Tibial nerve (tissue), 4 donors: ENCODE measurements around the gene PGAP6.

Experiments used
- EP300 ChIP-seq, 2 donors: sonication (generic); formaldehyde crosslinking; IDR thresholded peaks; one replicate each; pipeline ENCODE4 v1.6.1; 2017; ENCODE audit warnings: antibody characterized with exemption in 2 of 2, mild to moderate bottlenecking in 1 of 2
- TF ChIP-seq, protein P1 (sequence below), 5 experiments: fragments of 200-600 bp in 3 of 5; fragments of 450-650 bp in 2 of 5; sonication (generic) in 3 of 5; IDR thresholded peaks; one replicate each; pipeline ENCODE4 v1.5.1; 2016 to 2019; ENCODE audit warnings: antibody characterized with exemption in 5 of 5, mild to moderate bottlenecking in 3 of 5, moderate library complexity in 2 of 5

DNA sequence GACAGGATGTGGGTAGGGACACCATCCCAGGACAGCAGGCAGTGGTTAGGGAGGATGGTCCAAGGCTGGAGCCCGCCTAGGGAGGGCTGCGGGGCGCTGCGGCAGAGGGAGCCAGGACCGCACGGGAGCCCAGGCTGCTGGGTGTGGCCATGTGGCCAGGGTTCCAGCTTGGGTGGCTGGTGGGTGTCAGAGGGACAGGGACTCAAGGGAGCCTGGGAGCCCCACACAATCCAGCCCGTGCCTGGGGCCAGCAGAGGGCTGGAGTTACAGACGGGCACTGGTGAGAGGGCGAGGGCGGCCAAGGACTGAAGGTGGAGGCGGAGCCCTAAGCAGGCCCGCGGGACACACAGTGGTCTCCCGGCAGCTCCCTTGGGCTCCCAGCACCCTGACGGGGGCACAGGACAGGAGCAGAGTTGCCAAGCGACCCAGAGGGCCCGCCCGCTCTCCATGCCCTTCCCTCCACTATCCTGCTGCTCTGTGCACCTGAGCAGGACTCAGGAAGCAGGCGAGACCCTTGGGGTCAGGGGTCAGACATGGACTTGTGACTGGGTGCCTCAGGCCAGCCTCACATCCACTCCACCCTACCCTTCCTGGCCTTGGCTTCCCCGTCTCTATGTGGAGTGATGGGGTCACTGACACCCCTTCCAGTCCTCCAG is 18.5 kb downstream of the PGAP6 start:
- TF ChIP-seq, protein P1, sequence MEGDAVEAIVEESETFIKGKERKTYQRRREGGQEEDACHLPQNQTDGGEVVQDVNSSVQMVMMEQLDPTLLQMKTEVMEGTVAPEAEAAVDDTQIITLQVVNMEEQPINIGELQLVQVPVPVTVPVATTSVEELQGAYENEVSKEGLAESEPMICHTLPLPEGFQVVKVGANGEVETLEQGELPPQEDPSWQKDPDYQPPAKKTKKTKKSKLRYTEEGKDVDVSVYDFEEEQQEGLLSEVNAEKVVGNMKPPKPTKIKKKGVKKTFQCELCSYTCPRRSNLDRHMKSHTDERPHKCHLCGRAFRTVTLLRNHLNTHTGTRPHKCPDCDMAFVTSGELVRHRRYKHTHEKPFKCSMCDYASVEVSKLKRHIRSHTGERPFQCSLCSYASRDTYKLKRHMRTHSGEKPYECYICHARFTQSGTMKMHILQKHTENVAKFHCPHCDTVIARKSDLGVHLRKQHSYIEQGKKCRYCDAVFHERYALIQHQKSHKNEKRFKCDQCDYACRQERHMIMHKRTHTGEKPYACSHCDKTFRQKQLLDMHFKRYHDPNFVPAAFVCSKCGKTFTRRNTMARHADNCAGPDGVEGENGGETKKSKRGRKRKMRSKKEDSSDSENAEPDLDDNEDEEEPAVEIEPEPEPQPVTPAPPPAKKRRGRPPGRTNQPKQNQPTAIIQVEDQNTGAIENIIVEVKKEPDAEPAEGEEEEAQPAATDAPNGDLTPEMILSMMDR (IDR thresholded peaks at IDR 0.05), result no peak
- no peak for TF ChIP-seq EP300 (IDR thresholded peaks at IDR 0.05)
